Activated CD8-positive, alpha-beta memory T cell treated with anti-CD3 and anti-CD28 coated beads for 24 hours (primary cell): Measurements from ENCODE around the gene ZCCHC12.

Source experiments
- DNase-seq: peaks from one replicate; pipeline ENCODE4 v3.0.0-alpha.2; 2020

Gene ZCCHC12

DNA sequence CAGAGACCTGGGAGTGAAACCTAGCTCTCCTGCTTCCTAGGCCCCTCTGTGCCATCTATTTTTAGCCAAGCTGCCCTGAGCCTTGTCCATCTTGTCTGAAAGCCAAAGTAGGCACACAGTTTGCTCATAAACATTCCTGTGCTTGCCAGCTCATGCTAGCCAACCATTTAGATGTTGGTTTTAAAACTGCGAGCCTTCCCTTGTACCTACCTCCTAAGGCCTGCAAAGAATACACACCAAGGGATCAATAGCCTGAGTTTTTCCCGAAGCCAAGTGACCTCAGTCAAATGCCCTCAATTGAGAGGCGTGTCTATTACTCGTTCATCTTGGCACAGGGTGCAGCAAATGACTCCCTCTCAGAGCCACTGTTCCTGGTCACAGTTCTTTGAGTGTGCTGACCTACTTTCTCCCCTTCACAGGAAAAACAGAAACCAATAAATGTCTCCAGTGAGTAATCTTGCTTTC lies 48.5 kb downstream of the ZCCHC12 start:
- no peak for DNase-seq
